ENCODE data around the gene SPAG7.

Gene SPAG7

GRCh38 chr17:4967539-4968485, at the start of gene SPAG7 (continued):
- TF ChIP-seq ZNF266 (tag by site-specific recombination; IDR thresholded peaks at IDR 0.05; ENCODE audit: low read depth) (no peak), ATF2 (tag by site-specific recombination; IDR thresholded peaks at IDR 0.05; ENCODE audit: low read depth) (no peak), ZNF677 (tag by site-specific recombination; IDR thresholded peaks at IDR 0.05) (no peak), ZNF555 (tag by site-specific recombination; conservative IDR thresholded peaks at IDR 0.05) (no peak), ZNF341 (tag by site-specific recombination; IDR thresholded peaks at IDR 0.05; ENCODE audit: low read depth) (peak; percentile 92), ZNF433 (tag by site-specific recombination; IDR thresholded peaks at IDR 0.05; ENCODE audit: low read depth) (no peak), ZNF670 (tag by site-specific recombination; IDR thresholded peaks at IDR 0.05; ENCODE audit: low read depth) (no peak), ZBTB26 (tag by site-specific recombination; optimal IDR thresholded peaks at IDR 0.05) (peak; percentile 39), ZNF514 (tag by site-specific recombination; IDR thresholded peaks at IDR 0.05) (no peak), ZNF335 (tag by site-specific recombination; conservative IDR thresholded peaks at IDR 0.05) (peak; percentile 98), KLF9 (tag by site-specific recombination; IDR thresholded peaks at IDR 0.05; ENCODE audit: low read depth) (peak; percentile 91), ZNF837 (tag by site-specific recombination; IDR thresholded peaks at IDR 0.05) (no peak), ZNF280C (tag by site-specific recombination; IDR thresholded peaks at IDR 0.05) (no peak), RBAK (tag by site-specific recombination; IDR thresholded peaks at IDR 0.05) (no peak), ZNF518A (tag by site-specific recombination; conservative IDR thresholded peaks at IDR 0.05; ENCODE audit: low read depth) (no peak), ZNF350 (tag by site-specific recombination; IDR thresholded peaks at IDR 0.05) (no peak), ZNF112 (tag by site-specific recombination; IDR thresholded peaks at IDR 0.05) (no peak), ZSCAN18 (tag by site-specific recombination; IDR thresholded peaks at IDR 0.05) (no peak), ZSCAN30 (tag by site-specific recombination; IDR thresholded peaks at IDR 0.05) (peak; percentile 91), ZNF175 (tag by site-specific recombination; IDR thresholded peaks at IDR 0.05) (no peak), ZIC2 (tag by site-specific recombination; IDR thresholded peaks at IDR 0.05) (peak; percentile 92), GLI2 (tag by site-specific recombination; IDR thresholded peaks at IDR 0.05; ENCODE audit: borderline replicate concordance, low read depth) (no peak), ZBTB20 (tag by site-specific recombination; IDR thresholded peaks at IDR 0.05) (no peak; the same call in 1 of the 2 replicates), PRDM4 (tag by site-specific recombination; IDR thresholded peaks at IDR 0.05) (no peak)
